Astrocyte of the cerebellum (primary cell): Measurements from ENCODE around the gene LRRC15.

ENCODE experiments used
- DNase-seq: peaks from one replicate; pipeline ENCODE4 v3.0.0-alpha.2; 2011; ENCODE audit warnings: low read depth
- H3K4me3 ChIP-seq: 2 replicates; pipeline ENCODE4 v1.5.1; 2011; ENCODE audit warnings: mild to moderate bottlenecking, low read depth, low read length, moderate library complexity
- CTCF ChIP-seq: IDR thresholded peaks from 2 replicates; pipeline ENCODE4 v1.5.1; 2012; ENCODE audit warnings: low read length, low read depth, moderate library complexity, mild to moderate bottlenecking; ENCODE audit errors: missing control alignments
- in situ Hi-C: cut with HindIII; loops from 2 replicates; pipeline ENCODE4 v1.10.0; 2017; ENCODE audit warnings: low sequenced_read_pairs

Gene LRRC15

GRCh38 chr3:194330160-194330559 is 39.4 kb downstream of the LRRC15 start:
- no peak for TF ChIP-seq CTCF
- no peak for DNase-seq
- no peak overlapping the region for H3K4me3 ChIP-seq
- in situ Hi-C loops = no loop called here

GRCh38 chr3:194329583-194329965 is 40.0 kb downstream of the LRRC15 start:
- in situ Hi-C loops = no loop called here
- H3K4me3 ChIP-seq = no peak overlapping the region
- TF ChIP-seq CTCF = no peak
- DNase-seq = no peak

GRCh38 chr3:194328942-194329582 is 40.5 kb downstream of the LRRC15 start:
- no peak for DNase-seq
- in situ Hi-C loops = no loop called here
- TF ChIP-seq CTCF = no peak
- no peak overlapping the region for H3K4me3 ChIP-seq

- TF ChIP-seq CTCF = no peak
- in situ Hi-C loops = no loop called here
- no peak for DNase-seq
- no peak overlapping the region for H3K4me3 ChIP-seq
Observed at GRCh38 chr3:194328053-194328657, 41.4 kb downstream of the LRRC15 start.

- TF ChIP-seq CTCF = no peak
- in situ Hi-C loops = no loop called here
- H3K4me3 ChIP-seq = no peak overlapping the region
- no peak for DNase-seq
Observed at GRCh38 chr3:194327218-194328052, 42.1 kb downstream of the LRRC15 start.

- TF ChIP-seq CTCF = no peak
- no peak for DNase-seq
- no peak overlapping the region for H3K4me3 ChIP-seq
- in situ Hi-C loops = no loop called here
Observed at GRCh38 chr3:194326968-194327217, 42.6 kb downstream of the LRRC15 start.
